NCI-H187 treated with DMSO at 0.1 percent for 48 hours (cell line): ENCODE results near the gene COL6A5.
"Not testable (repeated sequence)": the region's sequence is repeated elsewhere in the genome, so short reads cannot be mapped to it uniquely, and the experiment has no call there.

Experiments
- DNase-seq: peaks from one replicate; lab custom pipeline; 2025; lab: John Stamatoyannopoulos, UW

COL6A5 gene

DNA sequence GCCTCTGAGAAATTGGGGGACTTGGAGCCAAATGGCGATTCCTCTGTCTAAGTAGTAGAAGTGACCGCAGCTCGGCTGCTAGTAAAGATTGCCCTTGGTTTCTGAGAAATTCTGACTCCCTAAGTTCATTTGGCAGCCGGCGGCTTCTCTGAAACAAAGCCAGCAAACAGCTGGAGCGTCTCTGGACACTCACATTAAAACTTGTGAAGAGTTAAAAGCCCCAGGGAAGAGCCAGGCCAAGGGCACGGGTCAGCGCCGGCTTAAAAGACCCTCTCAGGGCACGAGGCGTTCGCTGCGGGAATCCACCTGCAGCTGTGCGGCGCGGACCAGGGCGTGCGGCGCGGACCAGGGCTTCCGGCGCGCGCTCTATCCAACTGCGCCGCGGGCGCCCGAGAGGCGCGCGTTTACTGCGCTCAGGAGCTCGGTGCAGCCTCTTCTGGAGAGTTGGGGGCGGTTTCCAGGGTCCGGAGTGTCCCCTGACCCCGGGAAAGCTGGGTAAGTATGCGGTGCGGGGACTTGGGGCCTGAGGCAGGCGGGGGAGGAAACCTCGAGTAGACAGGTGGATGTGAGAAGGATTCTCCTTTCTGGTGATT is at the start of gene COL6A5:
COL6A5 (plus strand) TSS at position 186 of the 593 bp plus-strand sequence. CDS start 27,967 bp downstream, outside the sequence.
- no peak for DNase-seq

GRCh38 chr3:130299531-130299930 is 45.9 kb upstream of the COL6A5 start:
- DNase-seq, result no peak

DNA sequence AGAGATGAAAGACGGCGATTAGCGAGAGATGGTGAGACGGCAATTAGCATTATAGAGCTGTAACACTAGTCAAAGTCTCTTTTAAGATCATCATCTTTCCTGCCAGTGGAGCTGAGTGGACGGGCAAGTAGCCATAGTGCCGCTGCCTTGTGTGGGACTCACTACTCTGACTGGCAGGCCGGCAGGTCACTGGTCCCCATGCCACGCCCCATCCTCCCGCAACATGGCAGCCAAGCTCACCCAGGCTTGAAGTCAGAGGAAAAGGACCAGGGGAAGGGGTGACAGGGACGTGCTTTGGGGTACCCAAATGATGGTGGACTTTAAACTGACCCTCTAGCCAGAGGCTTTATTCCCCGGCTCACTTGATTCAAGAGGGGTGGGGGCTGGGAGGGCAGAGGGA is 44.6 kb upstream of the COL6A5 start:
- no peak for DNase-seq

DNA sequence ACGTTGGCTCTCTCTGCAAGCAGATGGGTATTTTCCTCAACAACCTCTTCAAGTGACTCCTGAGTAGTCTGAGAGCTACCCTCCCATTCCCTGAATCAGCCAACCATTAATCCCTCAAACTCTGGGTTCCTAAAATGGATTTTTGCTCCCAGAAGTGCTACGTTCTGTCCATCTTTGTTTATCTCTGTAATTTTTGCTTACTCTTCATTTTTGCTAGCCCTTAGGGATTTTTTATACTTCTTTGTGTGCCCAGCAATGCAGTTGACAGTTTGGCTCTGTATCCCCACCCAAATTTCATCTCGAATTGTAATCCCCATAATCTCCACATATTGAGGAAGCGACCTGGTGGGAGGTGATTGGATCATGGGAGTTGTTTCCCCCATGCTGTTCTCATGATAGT is 35.4 kb upstream of the COL6A5 start:
- no peak for DNase-seq

GRCh38 chr3:130312374-130312773 is 33.1 kb upstream of the COL6A5 start:
- DNase-seq, result no peak

GRCh38 chr3:130316169-130316568 is 29.3 kb upstream of the COL6A5 start:
- DNase-seq, result no peak

GRCh38 chr3:130323503-130323902 is 22.0 kb upstream of the COL6A5 start:
- no peak for DNase-seq

GRCh38 chr3:130340766-130341165 is 4.7 kb upstream of the COL6A5 start:
- DNase-seq, result no peak

DNA sequence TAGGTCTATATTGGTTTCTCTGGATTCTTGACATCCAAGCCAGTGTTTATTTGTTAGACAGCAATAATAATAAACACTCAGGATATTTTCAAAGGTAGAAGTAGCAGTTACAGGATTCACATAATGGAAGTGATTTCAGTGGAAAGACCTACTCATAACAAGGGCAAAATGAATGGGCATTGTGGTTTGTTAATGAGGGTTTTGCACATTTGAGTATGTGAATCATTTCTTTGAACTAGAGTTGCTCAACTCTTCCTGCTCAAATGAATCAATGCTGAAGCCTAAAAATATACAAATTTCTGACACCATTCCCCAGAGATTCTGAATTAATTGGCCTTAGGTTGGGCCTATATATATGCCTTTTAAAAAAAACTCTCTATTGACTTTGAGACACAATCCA is 4.1 kb upstream of the COL6A5 start:
- no peak for DNase-seq

DNA sequence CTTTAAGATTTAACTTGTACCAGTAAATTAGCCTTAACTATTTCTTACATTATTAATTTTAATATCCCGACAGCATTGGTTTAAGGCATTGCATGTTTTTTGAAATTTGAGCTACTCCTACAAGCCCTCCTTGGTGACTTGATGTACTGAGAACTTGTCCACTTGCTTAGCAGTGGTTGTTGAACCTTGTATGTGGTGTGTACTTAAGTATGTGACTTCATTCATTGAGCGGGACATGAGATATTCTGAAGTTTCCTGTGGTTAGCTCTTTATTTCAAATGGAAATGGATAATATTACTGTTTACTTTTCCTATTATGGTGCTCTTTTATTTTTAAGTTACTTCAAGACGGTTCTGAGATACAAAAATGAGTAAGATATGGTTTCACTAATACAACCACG is 3.6 kb upstream of the COL6A5 start:
- DNase-seq, result no peak

DNA sequence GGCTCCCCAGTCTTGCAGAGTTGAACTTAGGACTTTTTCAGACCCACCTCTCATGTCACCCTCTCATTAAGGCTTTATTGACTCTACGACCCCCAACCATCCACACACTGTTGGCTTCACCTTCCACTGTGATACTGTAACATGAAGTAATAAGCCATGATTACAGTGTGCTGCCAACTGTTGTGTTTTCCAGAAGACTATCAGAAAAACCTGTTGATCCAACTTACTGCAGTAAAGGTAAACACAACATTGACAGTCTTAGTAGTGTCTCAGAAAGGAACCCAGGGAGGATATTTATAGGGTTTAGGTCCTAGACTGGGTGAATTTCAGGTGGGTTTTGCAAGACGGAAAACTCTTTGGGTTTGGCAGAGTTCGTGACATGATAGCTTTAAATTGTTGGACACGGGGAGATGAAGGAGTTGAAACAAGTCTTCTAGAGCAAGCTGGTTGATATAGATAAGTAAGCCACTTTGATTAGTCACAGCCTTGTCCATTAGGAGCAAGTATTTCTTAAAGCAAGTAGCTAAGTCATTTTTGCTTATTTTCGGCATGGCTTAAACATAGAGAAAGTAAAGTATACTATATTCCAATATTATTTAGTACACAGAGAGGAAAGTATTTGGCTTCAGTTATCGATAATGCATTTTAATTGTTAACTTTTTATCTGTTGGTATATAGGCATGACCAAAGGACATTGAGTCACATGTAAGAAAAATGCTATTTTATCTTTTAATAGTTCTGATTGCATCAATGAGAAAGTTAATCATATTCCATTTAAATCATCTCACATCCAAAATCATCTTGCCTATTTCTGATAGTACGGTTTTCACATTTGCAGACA is 2.4 kb upstream of the COL6A5 start:
- no peak for DNase-seq

GRCh38 chr3:130348258-130348657 is 2.8 kb downstream of the COL6A5 start:
- not testable (repeated sequence) for DNase-seq

GRCh38 chr3:130354430-130354829 is 9.0 kb downstream of the COL6A5 start:
- no peak for DNase-seq

DNA sequence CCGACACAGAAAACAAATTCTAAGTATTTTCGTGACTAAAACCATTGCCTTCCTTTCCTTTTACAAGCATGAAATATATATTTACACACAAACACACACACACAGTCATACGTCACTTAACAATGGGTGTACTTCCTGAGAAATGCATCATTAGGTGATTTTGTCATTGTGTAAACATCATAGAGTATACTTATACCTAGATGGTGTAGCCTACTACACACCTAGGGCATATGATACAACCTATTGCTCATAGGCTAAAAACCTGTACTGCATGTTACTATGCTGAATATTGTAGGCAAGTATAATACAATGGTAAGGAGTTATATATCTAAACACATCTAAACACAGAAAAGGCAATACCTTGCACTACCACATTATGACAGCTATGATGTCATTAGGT is 28.6 kb downstream of the COL6A5 start:
- no peak for DNase-seq

GRCh38 chr3:130374908-130375307 is 29.4 kb downstream of the COL6A5 start:
- DNase-seq, result no peak

DNA sequence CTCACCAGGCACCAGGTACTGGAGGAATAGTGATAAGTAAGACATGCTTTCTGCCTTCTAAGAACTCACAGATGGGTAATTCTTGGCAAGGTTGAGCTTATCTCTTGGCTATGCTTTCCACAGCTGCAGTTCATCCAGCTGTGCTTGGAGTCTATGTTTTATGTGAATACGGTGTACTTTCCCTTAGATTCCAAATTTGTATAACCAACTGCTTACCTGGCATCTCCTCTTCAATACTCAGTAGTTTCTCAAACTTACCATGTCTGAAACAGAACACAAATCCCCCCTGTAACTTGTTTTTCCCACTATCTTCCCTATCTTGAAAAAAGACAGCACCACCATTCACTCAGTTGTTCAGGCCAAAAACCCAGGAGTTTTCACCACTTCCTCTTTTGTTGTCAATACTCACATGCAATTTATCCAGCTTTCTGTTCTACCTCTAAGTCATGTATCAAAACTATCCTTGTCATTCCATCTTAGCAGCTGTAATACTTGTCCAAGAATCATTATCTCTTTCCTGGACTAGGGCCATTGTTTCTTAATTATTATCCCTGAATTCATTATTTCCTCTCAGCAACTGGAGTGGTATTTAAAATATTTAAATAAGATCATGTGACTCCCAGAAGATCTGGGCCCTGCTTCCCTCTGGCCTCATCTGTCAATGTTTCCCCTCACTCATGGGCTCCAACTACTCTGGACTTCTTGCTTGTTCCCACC is 32.6 kb downstream of the COL6A5 start:
- DNase-seq, result no peak

GRCh38 chr3:130378677-130379191 is 33.3 kb downstream of the COL6A5 start:
- DNase-seq, result no peak

GRCh38 chr3:130379274-130379673 is 33.8 kb downstream of the COL6A5 start:
- DNase-seq, result no peak

GRCh38 chr3:130380398-130380797 is 34.9 kb downstream of the COL6A5 start:
- no peak for DNase-seq

DNA sequence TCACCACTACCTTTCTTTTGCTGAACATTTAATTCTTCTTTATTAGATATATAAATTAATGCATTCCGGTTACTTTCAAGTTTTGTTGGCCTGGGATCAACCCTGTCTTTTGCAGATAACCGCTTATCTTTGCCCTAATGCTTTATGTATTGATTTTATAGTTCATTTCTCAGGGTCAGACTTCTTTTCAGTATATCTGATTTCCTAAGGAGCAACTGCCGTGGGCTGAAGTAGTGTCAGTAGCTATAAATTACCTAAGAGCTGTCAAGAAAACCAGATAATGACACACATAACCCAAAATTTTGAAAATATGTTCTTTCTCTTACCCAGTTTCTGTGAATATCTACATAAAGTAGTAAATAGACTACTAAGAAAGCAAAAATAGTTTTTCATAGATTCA is 38.0 kb downstream of the COL6A5 start:
- DNase-seq, result no peak

- no peak for DNase-seq
Observed at GRCh38 chr3:130384476-130385025, 39.1 kb downstream of the COL6A5 start.

DNA sequence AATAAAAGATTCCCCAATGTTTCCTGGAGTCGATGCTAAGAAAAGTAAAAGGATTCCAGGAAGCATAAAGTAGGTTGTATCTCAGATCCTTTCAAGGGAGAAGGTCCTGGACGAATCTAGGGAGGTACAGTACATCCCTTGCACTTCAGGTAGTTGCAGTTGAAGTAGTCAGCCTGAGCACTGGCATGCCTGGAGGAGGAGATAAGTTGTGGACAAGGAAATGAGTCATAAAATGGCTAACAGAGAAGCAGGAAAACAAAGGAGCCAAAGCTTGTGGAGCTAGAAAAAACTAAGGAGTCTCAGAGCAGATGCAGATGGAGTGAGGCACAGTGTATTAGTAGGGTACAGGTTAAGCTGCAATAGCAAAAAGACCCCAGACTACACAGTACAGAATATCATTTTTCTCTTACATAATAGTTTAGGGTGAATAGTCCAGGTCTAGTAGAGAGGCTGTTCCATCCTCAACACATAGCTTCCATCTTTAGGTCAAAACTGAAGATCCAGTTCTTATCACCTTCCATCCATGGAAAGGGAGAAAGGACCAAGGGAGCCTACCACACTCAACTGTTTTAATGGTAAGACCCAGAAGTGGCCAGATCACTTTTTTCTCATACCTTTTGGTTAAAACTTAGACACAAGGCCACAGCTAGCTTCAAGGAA is 41.3 kb downstream of the COL6A5 start:
- DNase-seq, result no peak
